ENCODE results near the gene TCF7L1. TPM values are rescaled to one million over a fixed set of nuclear protein-coding genes. Genes with fewer than 3 reads are reported as not detected.

TCF7L1 gene
- total RNA-seq, 2 donors from 2014 or later = 71.9 to 73.3 TPM

GRCh38 chr2:85158559-85159273 is 25.5 kb downstream of the TCF7L1 start:
- Mint-ChIP-seq H3K4me1 (peaks cover 69% of the 10 kb centered on the region), H3K27me3 (ENCODE audit: insufficient read depth) (no peaks in the 10 kb centered on the region), H3K4me3 (no peak overlapping the region), H3K9me3 (no peaks in the 10 kb centered on the region), H3K27ac (peak overlapping the region; percentile 65), H3K36me3 (ENCODE audit: low read depth) (peaks cover 29% of the 10 kb centered on the region)
- Histone ChIP-seq H3K27ac (ENCODE audit: low read depth, low read length) (no peak overlapping the region), H3K36me3 (ENCODE audit: control insufficient read depth, insufficient read depth, low read length) (peaks cover 25% of the 10 kb centered on the region), H3K4me3 (ENCODE audit: low read length) (no peak overlapping the region), H3K9ac (ENCODE audit: extremely low read depth, low read length, poor library complexity, severe bottlenecking) (no peak overlapping the region), H3K4me1 (ENCODE audit: control insufficient read depth, insufficient read depth, low read length) (peaks cover 31% of the 10 kb centered on the region), H3K9me3 (ENCODE audit: control insufficient read depth, low read length) (no peaks in the 10 kb centered on the region), H3K27me3 (ENCODE audit: control insufficient read depth, insufficient read depth, low read length, poor library complexity, severe bottlenecking) (no peaks in the 10 kb centered on the region)
- 93 to 95% methylated on average over 12 to 14 of the region's 14 CpGs for WGBS, 2 experiments (ENCODE audit: insufficient coverage in 1 of 2, insufficient read length in 1 of 2)
- peak; percentile 36 for DNase-seq
- no peak for TF ChIP-seq CTCF (conservative IDR thresholded peaks at IDR 0.05)

GRCh38 chr2:85159589-85159988 is 26.4 kb downstream of the TCF7L1 start:
- H3K4me3 ChIP-seq (ENCODE audit: low read length) = no peak overlapping the region
- H3K9me3 ChIP-seq (ENCODE audit: control insufficient read depth, low read length) = no peaks in the 10 kb centered on the region
- no peaks in the 10 kb centered on the region for H3K27me3 ChIP-seq (ENCODE audit: control insufficient read depth, insufficient read depth, low read length, poor library complexity, severe bottlenecking)
- DNase-seq = peak; percentile 44
- Mint-ChIP-seq H3K27ac (no peak overlapping the region), H3K27me3 (ENCODE audit: insufficient read depth) (no peaks in the 10 kb centered on the region), H3K4me3 (no peak overlapping the region), H3K9me3 (no peaks in the 10 kb centered on the region), H3K36me3 (ENCODE audit: low read depth) (peaks cover 26% of the 10 kb centered on the region), H3K4me1 (peaks cover 68% of the 10 kb centered on the region)
- no peak overlapping the region for H3K9ac ChIP-seq (ENCODE audit: extremely low read depth, low read length, poor library complexity, severe bottlenecking)
- peaks cover 21% of the 10 kb centered on the region for H3K36me3 ChIP-seq (ENCODE audit: control insufficient read depth, insufficient read depth, low read length)
- 93 to 96% methylated on average over 5 to 6 of the region's 6 CpGs for WGBS, 2 experiments (ENCODE audit: insufficient coverage in 1 of 2, insufficient read length in 1 of 2)
- H3K27ac ChIP-seq (ENCODE audit: low read depth, low read length) = no peak overlapping the region
- TF ChIP-seq CTCF (conservative IDR thresholded peaks at IDR 0.05) = no peak
- peaks cover 34% of the 10 kb centered on the region for H3K4me1 ChIP-seq (ENCODE audit: control insufficient read depth, insufficient read depth, low read length)

GRCh38 chr2:85160966-85161960 is 28.1 kb downstream of the TCF7L1 start:
- Mint-ChIP-seq H3K4me1 (peaks cover 66% of the 10 kb centered on the region), H3K36me3 (ENCODE audit: low read depth) (peaks cover 12% of the 10 kb centered on the region), H3K27me3 (ENCODE audit: insufficient read depth) (no peaks in the 10 kb centered on the region), H3K4me3 (no peak overlapping the region), H3K9me3 (no peaks in the 10 kb centered on the region), H3K27ac (peak overlapping the region; percentile 84)
- TF ChIP-seq CTCF (conservative IDR thresholded peaks at IDR 0.05) = no peak
- H3K4me3 ChIP-seq (ENCODE audit: low read length) = no peak overlapping the region
- peak; percentile 68 for DNase-seq
- H3K36me3 ChIP-seq (ENCODE audit: control insufficient read depth, insufficient read depth, low read length) = peaks cover 4% of the 10 kb centered on the region
- no peaks in the 10 kb centered on the region for H3K9me3 ChIP-seq (ENCODE audit: control insufficient read depth, low read length)
- 79 to 81% methylated on average over 17 to 18 of the region's 18 CpGs for WGBS, 2 experiments (ENCODE audit: insufficient coverage in 1 of 2, insufficient read length in 1 of 2)
- H3K27me3 ChIP-seq (ENCODE audit: control insufficient read depth, insufficient read depth, low read length, poor library complexity, severe bottlenecking) = no peaks in the 10 kb centered on the region
- no peak overlapping the region for H3K9ac ChIP-seq (ENCODE audit: extremely low read depth, low read length, poor library complexity, severe bottlenecking)
- H3K4me1 ChIP-seq (ENCODE audit: control insufficient read depth, insufficient read depth, low read length) = peaks cover 32% of the 10 kb centered on the region
- H3K27ac ChIP-seq (ENCODE audit: low read depth, low read length) = no peak overlapping the region

All from endodermal cell (in vitro differentiated cells).